ENCODE data around the gene SAE1. TPM values are rescaled to one million over a fixed set of nuclear protein-coding genes. Genes with fewer than 3 reads are reported as not detected.

The SAE1 gene
- total RNA-seq, result 10 to 100 TPM; 44.6 to 61.4 (median 55.7) TPM

DNA sequence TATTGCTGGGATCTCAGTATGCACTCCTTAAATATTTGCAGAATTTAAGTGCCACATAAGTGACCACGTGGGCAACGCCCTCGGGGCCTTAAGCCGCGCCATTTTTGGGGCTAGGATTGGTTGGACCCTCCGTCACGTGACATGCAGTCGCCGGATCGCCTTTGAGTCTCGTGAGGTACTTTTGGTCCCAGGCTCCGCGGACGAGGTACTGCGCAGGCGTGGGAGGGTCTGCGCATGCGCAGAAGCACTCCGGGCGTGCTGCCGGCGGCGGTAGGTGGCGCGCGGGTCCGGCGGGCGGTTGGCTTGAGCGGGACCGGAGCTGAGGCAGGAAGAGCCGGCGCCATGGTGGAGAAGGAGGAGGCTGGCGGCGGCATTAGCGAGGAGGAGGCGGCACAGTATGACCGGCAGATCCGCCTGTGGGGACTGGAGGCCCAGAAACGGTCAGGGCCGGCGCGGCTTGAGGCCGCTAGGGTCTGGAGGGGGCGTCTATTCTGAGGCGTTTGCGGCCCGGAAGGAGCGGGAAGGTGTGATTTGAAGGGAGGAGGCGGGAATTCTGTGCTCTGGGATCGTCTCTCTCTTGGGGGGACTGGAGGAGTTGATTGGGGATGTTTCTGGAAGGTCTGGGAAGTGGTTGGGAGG lies at the start of gene SAE1:
Gene SAE1 (plus strand): TSS at position 247 of the 639 bp plus-strand sequence. CDS start 96 bp downstream, at position 343.
- TF ChIP-seq POLR2AphosphoS5 (IDR thresholded peaks at IDR 0.05) (peak; percentile 53 to 63 (median 55)), POLR2A (IDR thresholded peaks at IDR 0.05) (peak; percentile 61)
- TF ChIP-seq, protein P1, sequence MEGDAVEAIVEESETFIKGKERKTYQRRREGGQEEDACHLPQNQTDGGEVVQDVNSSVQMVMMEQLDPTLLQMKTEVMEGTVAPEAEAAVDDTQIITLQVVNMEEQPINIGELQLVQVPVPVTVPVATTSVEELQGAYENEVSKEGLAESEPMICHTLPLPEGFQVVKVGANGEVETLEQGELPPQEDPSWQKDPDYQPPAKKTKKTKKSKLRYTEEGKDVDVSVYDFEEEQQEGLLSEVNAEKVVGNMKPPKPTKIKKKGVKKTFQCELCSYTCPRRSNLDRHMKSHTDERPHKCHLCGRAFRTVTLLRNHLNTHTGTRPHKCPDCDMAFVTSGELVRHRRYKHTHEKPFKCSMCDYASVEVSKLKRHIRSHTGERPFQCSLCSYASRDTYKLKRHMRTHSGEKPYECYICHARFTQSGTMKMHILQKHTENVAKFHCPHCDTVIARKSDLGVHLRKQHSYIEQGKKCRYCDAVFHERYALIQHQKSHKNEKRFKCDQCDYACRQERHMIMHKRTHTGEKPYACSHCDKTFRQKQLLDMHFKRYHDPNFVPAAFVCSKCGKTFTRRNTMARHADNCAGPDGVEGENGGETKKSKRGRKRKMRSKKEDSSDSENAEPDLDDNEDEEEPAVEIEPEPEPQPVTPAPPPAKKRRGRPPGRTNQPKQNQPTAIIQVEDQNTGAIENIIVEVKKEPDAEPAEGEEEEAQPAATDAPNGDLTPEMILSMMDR (IDR thresholded peaks at IDR 0.05), result peak in 2 of 3 donors; percentile 23 to 40
- H3K9me3 ChIP-seq, result no peaks in the 10 kb centered on the region
- no peaks in the 10 kb centered on the region for H3K36me3 ChIP-seq
- peak; percentile 89 to 93 for DNase-seq (ENCODE audit: low spot score in 2 of 2)
- H3K27ac ChIP-seq, result peak within 1 kb of the TSS; percentile 87 to 90
- intact Hi-C loops (cut with DNase I; ENCODE audit: low total_unique reads), result no loop called here
- H3K4me3 ChIP-seq, result peak within 1 kb of the TSS; percentile 78 to 85 (median 80)
- H3K4me1 ChIP-seq, result peaks cover 0 to 3% of the 10 kb centered on the region in 2 donors
- H3K27me3 ChIP-seq, result no peaks in the 10 kb centered on the region

DNA sequence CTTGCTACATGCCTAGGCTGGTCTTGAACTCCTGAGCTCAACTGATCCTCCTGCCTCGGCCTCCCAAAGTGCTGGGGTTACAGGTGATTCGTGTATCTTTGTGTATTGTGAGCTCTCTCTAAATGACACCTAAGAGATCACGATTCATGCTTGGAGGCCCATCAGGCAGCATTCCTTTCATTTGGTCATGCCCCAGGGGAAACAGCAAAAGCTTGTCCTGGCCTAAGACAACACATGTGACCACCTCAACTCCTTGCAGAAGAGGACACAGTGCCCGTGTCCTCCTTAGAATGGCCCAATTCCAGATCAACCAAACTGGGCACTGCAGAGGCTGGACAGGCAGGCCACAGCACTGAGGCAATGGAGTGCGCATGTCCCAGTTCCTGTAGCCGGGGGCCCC lies 49.5 kb upstream of the SAE1 start:
- H3K4me1 ChIP-seq, result no peaks in the 10 kb centered on the region

DNA sequence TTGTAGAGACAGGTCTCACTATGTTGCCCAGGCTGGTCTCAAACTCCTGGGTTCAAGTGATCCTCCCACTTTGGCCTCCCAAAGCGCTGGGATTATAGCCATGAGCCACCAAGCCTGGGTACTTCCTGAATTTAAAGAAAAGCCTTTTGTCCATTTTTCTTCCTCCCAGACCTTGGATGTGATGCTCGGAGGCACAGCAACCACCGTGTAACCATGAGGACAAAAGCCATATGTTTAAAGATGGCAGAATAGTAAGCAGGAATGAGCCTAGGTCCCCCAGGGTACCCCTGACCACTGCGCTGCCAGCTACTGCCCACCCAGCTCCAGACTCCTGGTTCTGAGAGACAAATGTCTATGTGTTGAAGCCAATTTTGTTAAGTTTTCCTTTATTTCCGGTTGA lies 48.1 kb upstream of the SAE1 start:
- no peak overlapping the region for H3K4me3 ChIP-seq
- TF ChIP-seq, protein P1 (IDR thresholded peaks at IDR 0.05), result no peak
- TF ChIP-seq POLR2AphosphoS5 (IDR thresholded peaks at IDR 0.05), result no peak
- TF ChIP-seq POLR2A (IDR thresholded peaks at IDR 0.05), result no peak
- intact Hi-C loops (cut with DNase I; ENCODE audit: low total_unique reads), result no loop called here
- no peaks in the 10 kb centered on the region for H3K9me3 ChIP-seq
- no peaks in the 10 kb centered on the region for H3K4me1 ChIP-seq
- no peak for DNase-seq (ENCODE audit: low spot score in 2 of 2)
- H3K36me3 ChIP-seq, result no peaks in the 10 kb centered on the region
- no peaks in the 10 kb centered on the region for H3K27me3 ChIP-seq
- H3K27ac ChIP-seq, result no peak overlapping the region

More for the DNA sequence above, 49.5 kb upstream of the SAE1 start:
- Histone ChIP-seq H3K27ac (peak overlapping the region; percentile 36 to 87), H3K9me3 (no peaks in the 10 kb centered on the region), H3K27me3 (no peaks in the 10 kb centered on the region), H3K36me3 (no peaks in the 10 kb centered on the region), H3K4me3 (no peak overlapping the region)
- intact Hi-C loops (cut with DNase I; ENCODE audit: low total_unique reads), result no loop called here
- DNase-seq (ENCODE audit: low spot score in 2 of 2), result no peak
- TF ChIP-seq, protein P1 (IDR thresholded peaks at IDR 0.05), result no peak
- TF ChIP-seq POLR2AphosphoS5 (IDR thresholded peaks at IDR 0.05) (no peak), POLR2A (IDR thresholded peaks at IDR 0.05) (no peak)

DNA sequence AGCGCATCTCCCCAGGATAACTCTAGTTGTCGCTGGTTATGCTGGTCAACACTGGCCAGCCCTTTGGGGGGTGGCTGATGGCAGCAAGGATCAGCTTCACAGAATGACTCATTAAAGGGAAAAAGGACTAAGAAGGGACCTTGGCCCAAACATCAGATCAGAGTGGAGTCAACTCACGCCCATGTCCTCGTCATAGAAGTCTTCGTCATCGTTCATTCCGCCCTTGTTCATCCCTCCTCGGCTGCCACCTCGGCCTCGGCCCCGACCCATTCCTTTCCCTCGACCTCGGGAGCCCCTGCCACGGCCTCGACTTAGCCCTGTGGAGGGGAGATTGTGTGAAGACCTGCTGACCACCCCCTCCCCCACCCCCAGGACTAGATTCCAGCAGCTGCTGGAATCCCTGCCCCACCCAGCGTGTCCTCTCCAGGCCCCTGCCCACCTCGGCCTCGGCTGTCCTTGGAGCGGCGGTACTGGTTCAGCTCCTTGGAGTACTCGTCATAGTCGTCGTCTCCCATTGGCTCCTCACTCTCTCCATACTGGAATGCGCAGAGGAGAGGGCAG lies 45.7 kb upstream of the SAE1 start:
- intact Hi-C loops (cut with DNase I; ENCODE audit: low total_unique reads), result no loop called here
- no peak overlapping the region for H3K27ac ChIP-seq
- H3K4me3 ChIP-seq, result no peak overlapping the region
- no peak for DNase-seq (ENCODE audit: low spot score in 2 of 2)
- TF ChIP-seq, protein P1 (IDR thresholded peaks at IDR 0.05), result no peak
- no peak for TF ChIP-seq POLR2A (IDR thresholded peaks at IDR 0.05)
- TF ChIP-seq POLR2AphosphoS5 (IDR thresholded peaks at IDR 0.05), result no peak
- H3K4me1 ChIP-seq, result no peaks in the 10 kb centered on the region
- H3K27me3 ChIP-seq, result no peaks in the 10 kb centered on the region
- no peaks in the 10 kb centered on the region for H3K9me3 ChIP-seq
- no peaks in the 10 kb centered on the region for H3K36me3 ChIP-seq

DNA sequence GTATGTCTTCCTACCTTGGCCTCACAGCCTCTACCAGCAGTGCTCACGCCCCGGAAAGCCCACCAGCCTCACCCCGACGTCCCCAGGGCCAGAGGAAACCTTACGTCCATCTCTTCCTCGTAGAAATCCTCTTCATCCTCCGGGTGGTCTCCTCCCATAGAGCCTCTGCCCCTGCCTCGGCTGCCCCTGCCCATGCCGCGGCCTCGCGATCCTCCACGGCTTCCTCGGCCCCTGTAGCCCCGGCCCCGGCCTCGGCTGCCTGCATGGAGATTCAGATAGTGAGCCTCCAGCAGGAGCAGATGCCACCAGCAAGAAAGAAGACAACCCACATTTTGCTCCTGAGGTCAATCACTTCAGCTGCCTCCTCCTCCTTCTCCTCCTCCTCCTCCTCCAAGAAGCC lies 44.4 kb upstream of the SAE1 start:
- no peaks in the 10 kb centered on the region for H3K9me3 ChIP-seq
- intact Hi-C loops (cut with DNase I; ENCODE audit: low total_unique reads), result no loop called here
- H3K27me3 ChIP-seq, result no peaks in the 10 kb centered on the region
- no peaks in the 10 kb centered on the region for H3K36me3 ChIP-seq
- TF ChIP-seq POLR2AphosphoS5 (IDR thresholded peaks at IDR 0.05) (no peak), POLR2A (IDR thresholded peaks at IDR 0.05) (no peak)
- TF ChIP-seq, protein P1 (IDR thresholded peaks at IDR 0.05), result no peak
- no peak for DNase-seq (ENCODE audit: low spot score in 2 of 2)
- H3K4me1 ChIP-seq, result no peaks in the 10 kb centered on the region
- H3K4me3 ChIP-seq, result no peak overlapping the region
- no peak overlapping the region for H3K27ac ChIP-seq

Measured in breast epithelium (tissue), 4 donors.